NT2/D1 (cell line): Measurements from ENCODE around the gene SLC37A1.

Experiments
- SUZ12 ChIP-seq: IDR thresholded peaks from 2 replicates; pipeline ENCODE4 v1.6.1; 2011; ENCODE audit not compliant: insufficient read length, insufficient read depth; ENCODE audit errors: extremely low read depth
- YY1 ChIP-seq: IDR thresholded peaks from 2 replicates; pipeline ENCODE4 v1.6.1; 2011; ENCODE audit not compliant: insufficient read length, insufficient read depth
- ZNF274 ChIP-seq: IDR thresholded peaks from 2 replicates; pipeline ENCODE4 v1.6.1; 2011; ENCODE audit warnings: mild to moderate bottlenecking, low read depth, low read length

DNA sequence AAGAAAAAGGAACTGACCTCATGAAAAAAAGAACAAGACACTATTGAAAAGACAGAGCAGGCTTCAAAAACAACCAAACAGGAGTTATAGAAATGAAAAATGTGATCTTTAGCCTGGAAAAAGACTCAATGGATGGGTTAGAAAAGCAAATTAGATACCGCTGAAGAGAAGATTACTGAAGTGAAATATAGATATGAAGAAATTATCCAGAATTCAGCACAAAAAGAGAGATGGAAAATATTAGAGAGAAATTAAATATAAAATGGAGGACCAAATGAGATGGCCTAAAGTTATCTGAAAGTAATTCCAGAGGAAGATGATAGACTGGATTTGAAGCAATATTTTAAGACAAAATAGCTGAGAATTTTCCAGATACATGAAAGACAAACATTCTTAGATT is 63.0 kb downstream of the SLC37A1 start:
- no peak for TF ChIP-seq YY1
- no peak for TF ChIP-seq SUZ12
- no peak for TF ChIP-seq ZNF274
